Endothelial cell (in vitro differentiated cells): ENCODE results near the gene MYLK3. TPM values are rescaled to one million over a fixed set of nuclear protein-coding genes. Genes with fewer than 3 reads are reported as not detected.
"Not testable (repeated sequence)": the region's sequence is repeated elsewhere in the genome, so short reads cannot be mapped to it uniquely, and the experiment has no call there.

Source experiments
- DNase-seq: peaks from one replicate; pipeline ENCODE4 v3.0.0; 2021; ENCODE audit warnings: low spot score
- H3K27ac Mint-ChIP-seq: one replicate; pipeline ENCODE4 v1.8.0; 2021; ENCODE audit warnings: mixed read lengths, inconsistent platforms; ENCODE audit not compliant: unreplicated experiment
- H3K27me3 Mint-ChIP-seq: one replicate; pipeline ENCODE4 v1.8.0; 2021; ENCODE audit warnings: mild to moderate bottlenecking, moderate library complexity, mixed read lengths, inconsistent platforms; ENCODE audit not compliant: unreplicated experiment
- H3K36me3 Mint-ChIP-seq: one replicate; pipeline ENCODE4 v1.8.0; 2021; ENCODE audit warnings: mild to moderate bottlenecking, low read depth, mixed read lengths, inconsistent platforms; ENCODE audit not compliant: unreplicated experiment
- H3K4me1 Mint-ChIP-seq: one replicate; pipeline ENCODE4 v1.8.0; 2021; ENCODE audit warnings: mild to moderate bottlenecking, mixed read lengths, inconsistent platforms; ENCODE audit not compliant: unreplicated experiment
- H3K4me3 Mint-ChIP-seq: one replicate; pipeline ENCODE4 v1.8.0; 2021; ENCODE audit warnings: mild to moderate bottlenecking, mixed read lengths, inconsistent platforms; ENCODE audit not compliant: unreplicated experiment
- H3K9me3 Mint-ChIP-seq: one replicate; pipeline ENCODE4 v1.8.0; 2021; ENCODE audit warnings: mixed read lengths, inconsistent platforms; ENCODE audit not compliant: unreplicated experiment
- CTCF ChIP-seq: fragments of 200-600 bp; sonication (generic); IDR thresholded peaks from one replicate; pipeline ENCODE4 v1.5.0; 2021; ENCODE audit warnings: antibody characterized with exemption; ENCODE audit not compliant: unreplicated experiment
- total RNA-seq: library from RNA; stranded (reverse); fragmentation: NEBNext Ultra II Directional; extraction: Animal tissue kit (Norgen Biotek cat#: 25700); gene quantifications from one replicate; pipeline ENCODE4 v1.2.1, GENCODE V29; 2021; ENCODE audit not compliant: unreplicated experiment

Gene MYLK3
- total RNA-seq, 1 donor from 2014 or later: 0.95 TPM

- Mint-ChIP-seq H3K4me3 (no peak overlapping the region), H3K9me3 (no peaks in the 10 kb centered on the region), H3K4me1 (peaks cover 35% of the 10 kb centered on the region), H3K27me3 (peaks cover 13% of the 10 kb centered on the region), H3K36me3 (no peaks in the 10 kb centered on the region), H3K27ac (peak overlapping the region; percentile 4)
- no peak for TF ChIP-seq CTCF
- no peak for DNase-seq
These were observed 60.7 kb downstream of the MYLK3 start for GRCh38 chr16:46687486-46687885.

GRCh38 chr16:46686815-46687473 lies 61.2 kb downstream of the MYLK3 start:
- Mint-ChIP-seq H3K36me3 (no peaks in the 10 kb centered on the region), H3K4me3 (no peak overlapping the region), H3K27me3 (peaks cover 13% of the 10 kb centered on the region), H3K27ac (peak overlapping the region; percentile 4), H3K4me1 (peaks cover 35% of the 10 kb centered on the region), H3K9me3 (no peaks in the 10 kb centered on the region)
- no peak for TF ChIP-seq CTCF
- no peak for DNase-seq

- H3K36me3 Mint-ChIP-seq: peaks cover 17% of the 10 kb centered on the region
- H3K27me3 Mint-ChIP-seq, H3K4me1 Mint-ChIP-seq, H3K4me3 Mint-ChIP-seq, H3K9me3 Mint-ChIP-seq, DNase-seq, H3K27ac Mint-ChIP-seq: not testable (repeated sequence)
These were observed 66.3 kb downstream of the MYLK3 start for GRCh38 chr16:46681867-46682266.

GRCh38 chr16:46677943-46678342 lies 70.2 kb downstream of the MYLK3 start:
- H3K4me3 Mint-ChIP-seq, H3K4me1 Mint-ChIP-seq, H3K27me3 Mint-ChIP-seq, DNase-seq, H3K27ac Mint-ChIP-seq, H3K9me3 Mint-ChIP-seq: not testable (repeated sequence)
- peaks cover 17% of the 10 kb centered on the region for H3K36me3 Mint-ChIP-seq

GRCh38 chr16:46673320-46674013 lies 74.7 kb downstream of the MYLK3 start:
- Mint-ChIP-seq H3K4me3 (no peak overlapping the region), H3K4me1 (no peaks in the 10 kb centered on the region), H3K9me3 (no peaks in the 10 kb centered on the region), H3K36me3 (peaks cover 20% of the 10 kb centered on the region), H3K27ac (no peak overlapping the region), H3K27me3 (no peaks in the 10 kb centered on the region)
- DNase-seq: peak; percentile 53
- peak; percentile 85 for TF ChIP-seq CTCF

GRCh38 chr16:46662123-46662522 lies 86.0 kb downstream of the MYLK3 start:
- no peak for TF ChIP-seq CTCF
- H3K27ac Mint-ChIP-seq: no peak overlapping the region
- no peaks in the 10 kb centered on the region for H3K4me1 Mint-ChIP-seq
- H3K9me3 Mint-ChIP-seq: no peaks in the 10 kb centered on the region
- H3K36me3 Mint-ChIP-seq: peaks cover 35% of the 10 kb centered on the region
- no peak overlapping the region for H3K4me3 Mint-ChIP-seq
- no peak for DNase-seq
- H3K27me3 Mint-ChIP-seq: peaks cover 5% of the 10 kb centered on the region
